Measurements from ENCODE around the gene MYEOV. TPM values are rescaled to one million over a fixed set of nuclear protein-coding genes. Genes with fewer than 3 reads are reported as not detected.

The MYEOV gene
- polyA plus RNA-seq, 1 donor (not counting 4 experiments of a cell fraction or from before 2014, with no cell fraction given) = 1.4 TPM

DNA sequence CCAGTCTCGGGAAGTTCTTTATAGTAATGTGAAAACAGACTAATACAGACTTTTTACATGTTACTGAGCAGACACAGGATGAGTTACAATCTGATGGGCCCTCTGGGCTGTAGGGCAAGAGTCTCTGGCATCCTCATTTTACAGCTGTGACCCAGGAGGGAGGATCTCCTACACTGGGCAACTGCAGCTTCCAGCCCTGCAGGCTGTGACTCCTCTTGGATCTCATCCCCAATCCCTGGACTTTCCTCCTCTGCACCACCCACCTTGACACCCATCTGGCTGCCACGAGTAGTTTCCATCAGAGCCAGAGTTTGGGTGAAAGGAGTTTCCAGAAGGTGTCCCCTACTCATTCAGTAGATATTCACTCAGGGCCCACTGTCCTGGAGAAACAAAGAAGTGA lies 48.9 kb upstream of the MYEOV start:
- H3K9ac ChIP-seq (ENCODE audit: control insufficient read depth, extremely low read depth, insufficient read depth, low read length) = no peak overlapping the region
- no peak overlapping the region for H3K4me2 ChIP-seq (ENCODE audit: control insufficient read depth, extremely low read depth, insufficient read depth, low read depth, low read length)
- no peaks in the 10 kb centered on the region for H3K9me3 ChIP-seq (ENCODE audit: control insufficient read depth, low read depth, low read length)
- peaks cover 7% of the 10 kb centered on the region for H3K27me3 ChIP-seq (ENCODE audit: control insufficient read depth, extremely low read depth, insufficient read depth, low read length)
- H3K4me3 ChIP-seq (ENCODE audit: control insufficient read depth in 2 of 3, extremely low read depth in 1 of 3, insufficient read depth in 2 of 3, low read depth in 1 of 3, low read length in 3 of 3) = no peak overlapping the region
- dilution Hi-C loops (cut with MboI; ENCODE audit: extremely low pct_ligation_motif_present, low sequenced_read_pairs) = loop anchor here (25.0 kb wide), 1 partner anchor 133 kb away; no protein-coding TSS in a partner anchor
- no peaks in the 10 kb centered on the region for H3K9me1 ChIP-seq (ENCODE audit: control insufficient read depth, extremely low read depth, insufficient read depth, low read length)
- no peak overlapping the region for H3K27ac ChIP-seq (ENCODE audit: control insufficient read depth, insufficient read depth, low read length)
- no peak overlapping the region for H2AFZ ChIP-seq (ENCODE audit: control insufficient read depth, low read length)
- no peak for TF ChIP-seq EZH2 (IDR thresholded peaks at IDR 0.05; ENCODE audit: low read length)
- TF ChIP-seq, protein P1, sequence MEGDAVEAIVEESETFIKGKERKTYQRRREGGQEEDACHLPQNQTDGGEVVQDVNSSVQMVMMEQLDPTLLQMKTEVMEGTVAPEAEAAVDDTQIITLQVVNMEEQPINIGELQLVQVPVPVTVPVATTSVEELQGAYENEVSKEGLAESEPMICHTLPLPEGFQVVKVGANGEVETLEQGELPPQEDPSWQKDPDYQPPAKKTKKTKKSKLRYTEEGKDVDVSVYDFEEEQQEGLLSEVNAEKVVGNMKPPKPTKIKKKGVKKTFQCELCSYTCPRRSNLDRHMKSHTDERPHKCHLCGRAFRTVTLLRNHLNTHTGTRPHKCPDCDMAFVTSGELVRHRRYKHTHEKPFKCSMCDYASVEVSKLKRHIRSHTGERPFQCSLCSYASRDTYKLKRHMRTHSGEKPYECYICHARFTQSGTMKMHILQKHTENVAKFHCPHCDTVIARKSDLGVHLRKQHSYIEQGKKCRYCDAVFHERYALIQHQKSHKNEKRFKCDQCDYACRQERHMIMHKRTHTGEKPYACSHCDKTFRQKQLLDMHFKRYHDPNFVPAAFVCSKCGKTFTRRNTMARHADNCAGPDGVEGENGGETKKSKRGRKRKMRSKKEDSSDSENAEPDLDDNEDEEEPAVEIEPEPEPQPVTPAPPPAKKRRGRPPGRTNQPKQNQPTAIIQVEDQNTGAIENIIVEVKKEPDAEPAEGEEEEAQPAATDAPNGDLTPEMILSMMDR (optimal IDR thresholded peaks at IDR 0.05 in 1 of 3, IDR thresholded peaks at IDR 0.05 in 1 of 3, conservative IDR thresholded peaks at IDR 0.05 in 1 of 3; ENCODE audit: extremely low read depth in 1 of 3, insufficient read depth in 2 of 3, low read length in 3 of 3) = no peak
- H3K36me3 ChIP-seq (ENCODE audit: control insufficient read depth in 2 of 2, extremely low read depth in 1 of 2, insufficient read depth in 2 of 2, low read length in 2 of 2) = no peaks in the 10 kb centered on the region
- H3K4me1 ChIP-seq (ENCODE audit: control insufficient read depth, extremely low read depth, insufficient read depth, low read length) = no peaks in the 10 kb centered on the region
- no peak for DNase-seq (ENCODE audit: low read depth, low spot score)
- no peaks in the 10 kb centered on the region for H4K20me1 ChIP-seq (ENCODE audit: control insufficient read depth, extremely low read depth, insufficient read depth, low read length)
- no peaks in the 10 kb centered on the region for H3K79me2 ChIP-seq (ENCODE audit: control insufficient read depth, insufficient read depth, low read length)
- no peak for FAIRE-seq

DNA sequence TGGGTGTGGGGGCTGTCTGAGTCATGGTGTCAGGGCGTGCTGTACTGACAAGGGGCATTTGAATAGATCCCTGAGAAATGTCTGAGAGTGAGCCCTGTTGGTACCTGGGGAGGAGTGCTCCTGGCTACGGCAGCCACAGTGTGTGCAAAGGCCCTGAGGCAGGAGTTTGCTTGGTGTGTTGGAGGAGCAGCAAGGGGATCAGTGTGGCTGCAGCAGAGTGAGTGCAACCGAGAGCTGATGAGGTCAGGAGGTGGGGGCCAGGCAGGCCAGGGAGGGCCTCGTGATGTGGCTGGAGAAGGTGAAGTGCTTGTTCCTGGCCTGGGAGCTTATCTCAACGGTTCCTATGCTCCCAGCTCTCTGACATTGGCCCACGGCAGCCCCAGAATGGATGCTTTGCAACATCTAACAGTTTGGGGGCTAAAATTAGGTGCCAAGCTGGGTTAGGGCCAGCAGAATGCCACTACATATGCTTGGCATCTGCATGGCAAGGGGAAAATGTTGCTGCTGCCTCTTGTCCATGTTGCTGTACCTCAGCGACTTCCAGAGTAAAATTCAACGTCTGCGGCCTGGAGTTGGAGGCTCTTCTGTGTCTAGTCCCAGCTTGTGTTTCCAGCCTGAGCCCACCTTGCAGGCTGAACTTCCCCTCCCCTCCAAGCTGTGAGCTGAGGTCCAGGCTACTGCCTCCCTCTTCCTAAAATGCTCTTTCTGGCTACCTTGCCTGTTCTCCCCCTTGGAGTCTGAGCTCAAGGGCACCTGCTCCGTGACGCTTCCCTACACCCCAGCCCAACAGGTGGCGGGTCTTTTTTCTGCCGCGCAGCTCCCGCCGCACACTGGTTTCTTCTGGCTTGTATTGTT lies 48.2 kb upstream of the MYEOV start:
- no peak overlapping the region for H3K9ac ChIP-seq (ENCODE audit: control insufficient read depth, extremely low read depth, insufficient read depth, low read length)
- H3K9me3 ChIP-seq (ENCODE audit: control insufficient read depth, low read depth, low read length) = no peaks in the 10 kb centered on the region
- H3K4me3 ChIP-seq (ENCODE audit: control insufficient read depth in 2 of 3, extremely low read depth in 1 of 3, insufficient read depth in 2 of 3, low read depth in 1 of 3, low read length in 3 of 3) = no peak overlapping the region
- H3K4me1 ChIP-seq (ENCODE audit: control insufficient read depth, extremely low read depth, insufficient read depth, low read length) = no peaks in the 10 kb centered on the region
- no peaks in the 10 kb centered on the region for H3K36me3 ChIP-seq (ENCODE audit: control insufficient read depth in 2 of 2, extremely low read depth in 1 of 2, insufficient read depth in 2 of 2, low read length in 2 of 2)
- DNase-seq (ENCODE audit: low read depth, low spot score) (no peak), FAIRE-seq (no peak)
- TF ChIP-seq EZH2 (IDR thresholded peaks at IDR 0.05; ENCODE audit: low read length) = no peak
- TF ChIP-seq, protein P1 (optimal IDR thresholded peaks at IDR 0.05 in 1 of 3, IDR thresholded peaks at IDR 0.05 in 1 of 3, conservative IDR thresholded peaks at IDR 0.05 in 1 of 3; ENCODE audit: extremely low read depth in 1 of 3, insufficient read depth in 2 of 3, low read length in 3 of 3) = no peak
- H3K9me1 ChIP-seq (ENCODE audit: control insufficient read depth, extremely low read depth, insufficient read depth, low read length) = no peaks in the 10 kb centered on the region
- H3K79me2 ChIP-seq (ENCODE audit: control insufficient read depth, insufficient read depth, low read length) = no peaks in the 10 kb centered on the region
- no peak overlapping the region for H3K27ac ChIP-seq (ENCODE audit: control insufficient read depth, insufficient read depth, low read length)
- no peak overlapping the region for H2AFZ ChIP-seq (ENCODE audit: control insufficient read depth, low read length)
- peaks cover 7% of the 10 kb centered on the region for H3K27me3 ChIP-seq (ENCODE audit: control insufficient read depth, extremely low read depth, insufficient read depth, low read length)
- dilution Hi-C loops (cut with MboI; ENCODE audit: extremely low pct_ligation_motif_present, low sequenced_read_pairs) = loop anchor here (25.0 kb wide), 1 partner anchor 133 kb away; no protein-coding TSS in a partner anchor
- H4K20me1 ChIP-seq (ENCODE audit: control insufficient read depth, extremely low read depth, insufficient read depth, low read length) = no peaks in the 10 kb centered on the region
- no peak overlapping the region for H3K4me2 ChIP-seq (ENCODE audit: control insufficient read depth, extremely low read depth, insufficient read depth, low read depth, low read length)

Measured in keratinocyte (primary cell).